Activated CD4-positive, alpha-beta memory T cell treated with anti-CD3 and anti-CD28 coated beads for 36 hours (primary cell): ENCODE results near the gene DIPK1A. TPM values are rescaled to one million over a fixed set of nuclear protein-coding genes. Genes with fewer than 3 reads are reported as not detected.

Source experiments
- CTCF ChIA-PET: fragments of 350-600 bp; sonication (Branson Sonifier 250); formaldehyde crosslinking; loops from one replicate; lab custom pipeline; 2021; ENCODE audit warnings: antibody characterized with exemption, inconsistent platforms; lab: Charles Lee
- POLR2A ChIA-PET: fragments of 350-600 bp; sonication (Branson Sonifier 250); formaldehyde crosslinking; loops from one replicate; lab custom pipeline; 2021; ENCODE audit warnings: antibody characterized with exemption; lab: Charles Lee
- DNase-seq: peaks from one replicate; pipeline ENCODE4 v3.0.0-alpha.2; 2020
- H3K27ac Mint-ChIP-seq: one replicate; pipeline ENCODE4 v1.8.0; 2021; ENCODE audit warnings: mixed read lengths
- H3K27me3 Mint-ChIP-seq: one replicate; pipeline ENCODE4 v1.8.0; 2021; ENCODE audit warnings: mixed read lengths
- H3K36me3 Mint-ChIP-seq: one replicate; pipeline ENCODE4 v1.8.0; 2021; ENCODE audit warnings: mixed read lengths
- H3K4me1 Mint-ChIP-seq: one replicate; pipeline ENCODE4 v1.8.0; 2021; ENCODE audit warnings: low read depth, mixed read lengths
- H3K4me3 Mint-ChIP-seq: one replicate; pipeline ENCODE4 v1.8.0; 2021; ENCODE audit warnings: mild to moderate bottlenecking, mixed read lengths
- H3K9me3 Mint-ChIP-seq: one replicate; pipeline ENCODE4 v1.8.0; 2021; ENCODE audit warnings: mixed read lengths
- intact Hi-C: fragments of 100-400 bp; cut with micrococcal nuclease; formaldehyde crosslinking; loops from one replicate; pipeline ENCODE4 v1.15.1; 2023
- total RNA-seq, 2 experiments: library from RNA; stranded (reverse); gene quantifications; one replicate each; pipeline ENCODE4 v1.2.3, GENCODE V29; 2021

DIPK1A gene
- total RNA-seq: 1 to 10 TPM; 8.2 to 8.7 TPM

- intact Hi-C loops: loop anchor here (2.0 to 10.0 kb wide), 7 partner anchors 33 to 1404 kb away; partner anchors contain the start of genes CCDC18, DR1, GFI1 and MTF2
- DNase-seq: peak; percentile 76
- peaks cover 33% of the 10 kb centered on the region for H3K4me1 Mint-ChIP-seq
- peak within 1 kb of the TSS; percentile 96 for H3K27ac Mint-ChIP-seq
- ChIA-PET CTCF (interaction anchor here (0.5 to 11.4 kb wide), 22 partner anchors 8 to 343 kb away, joined by 3 to 172 read pairs (median 5); partner anchors contain the start of gene RPL5), POLR2A (interaction anchor here (0.5 to 3.2 kb wide), 25 partner anchors 11 to 654 kb away, joined by 3 to 43 read pairs (median 4); partner anchors contain the start of genes MTF2 and RPL5)
- peaks cover 4% of the 10 kb centered on the region for H3K36me3 Mint-ChIP-seq
- H3K9me3 Mint-ChIP-seq: no peaks in the 10 kb centered on the region
- peak within 1 kb of the TSS; percentile 88 for H3K4me3 Mint-ChIP-seq
- no peaks in the 10 kb centered on the region for H3K27me3 Mint-ChIP-seq
These were observed at the start of gene DIPK1A for GRCh38 chr1:92961131-92961895. Gene DIPK1A, minus strand, starts transcription at chr1:92961462. Its CDS starts 33 bp downstream, at chr1:92961429.

DNA sequence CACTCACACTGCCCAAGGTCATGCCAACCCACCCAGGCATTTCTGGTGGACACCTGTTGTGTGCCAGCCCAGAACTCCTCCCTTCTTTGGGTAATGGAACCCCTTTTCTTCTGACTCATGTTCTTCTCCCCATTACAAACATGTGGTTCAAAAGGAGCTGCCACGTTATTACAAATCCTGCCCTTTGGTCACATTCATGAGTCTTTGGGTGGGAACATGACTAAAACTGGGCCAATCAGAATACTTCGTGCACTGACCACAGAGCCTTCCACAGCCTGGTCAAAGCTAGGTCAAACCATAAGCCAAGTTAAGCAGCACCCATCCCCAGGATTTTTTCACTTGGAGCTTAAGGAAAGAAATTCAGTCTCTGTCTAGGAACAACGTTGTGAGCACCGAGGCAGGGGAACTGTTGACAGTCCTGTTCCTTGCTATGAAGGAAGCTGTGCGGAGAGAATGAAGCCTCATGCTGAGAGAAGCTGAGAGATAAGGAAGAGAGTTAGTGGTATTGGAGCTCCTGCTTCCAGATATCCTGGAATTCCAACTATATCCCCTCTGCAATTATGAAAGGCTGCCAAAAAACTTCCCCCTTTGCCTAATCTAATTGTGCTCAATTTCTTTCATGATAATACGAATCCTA is 46.8 kb upstream of the DIPK1A start:
- Mint-ChIP-seq H3K27ac (no peak overlapping the region), H3K27me3 (peaks cover 8% of the 10 kb centered on the region), H3K4me3 (no peak overlapping the region), H3K9me3 (no peaks in the 10 kb centered on the region), H3K4me1 (peaks cover 4% of the 10 kb centered on the region), H3K36me3 (no peaks in the 10 kb centered on the region)
- POLR2A ChIA-PET: no interaction called here
- CTCF ChIA-PET: interaction anchor here (1.3 to 3.7 kb wide), 3 partner anchors 13 to 150 kb away, joined by 4 to 15 read pairs (median 5); no protein-coding TSS in a partner anchor
- intact Hi-C loops: no loop called here
- no peak for DNase-seq

DNA sequence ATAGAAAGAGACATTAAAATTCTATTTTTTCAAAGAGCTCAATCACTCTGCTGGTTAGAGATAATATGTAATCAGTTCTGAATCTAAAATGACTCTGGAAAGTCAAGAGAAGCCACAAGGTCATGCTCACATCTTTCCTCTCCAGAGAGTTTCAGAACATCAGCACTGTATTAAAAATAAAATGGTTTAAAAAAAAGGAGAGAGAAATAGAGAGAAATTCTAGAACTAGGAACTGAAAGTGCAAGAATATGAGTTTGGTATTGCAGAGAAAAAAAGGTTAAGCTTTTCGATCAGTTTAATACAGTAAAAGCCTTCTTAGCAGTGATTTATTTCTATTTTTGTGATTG is 44.0 kb upstream of the DIPK1A start:
- Mint-ChIP-seq H3K27me3 (peaks cover 9% of the 10 kb centered on the region), H3K4me1 (peaks cover 4% of the 10 kb centered on the region), H3K27ac (no peak overlapping the region), H3K36me3 (no peaks in the 10 kb centered on the region), H3K4me3 (no peak overlapping the region), H3K9me3 (no peaks in the 10 kb centered on the region)
- ChIA-PET POLR2A (no interaction called here), CTCF (interaction anchor here (0.9 to 1.6 kb wide), 3 partner anchors 11 to 57 kb away, joined by 3 to 5 read pairs (median 3); no protein-coding TSS in a partner anchor)
- DNase-seq: no peak
- intact Hi-C loops: no loop called here

DNA sequence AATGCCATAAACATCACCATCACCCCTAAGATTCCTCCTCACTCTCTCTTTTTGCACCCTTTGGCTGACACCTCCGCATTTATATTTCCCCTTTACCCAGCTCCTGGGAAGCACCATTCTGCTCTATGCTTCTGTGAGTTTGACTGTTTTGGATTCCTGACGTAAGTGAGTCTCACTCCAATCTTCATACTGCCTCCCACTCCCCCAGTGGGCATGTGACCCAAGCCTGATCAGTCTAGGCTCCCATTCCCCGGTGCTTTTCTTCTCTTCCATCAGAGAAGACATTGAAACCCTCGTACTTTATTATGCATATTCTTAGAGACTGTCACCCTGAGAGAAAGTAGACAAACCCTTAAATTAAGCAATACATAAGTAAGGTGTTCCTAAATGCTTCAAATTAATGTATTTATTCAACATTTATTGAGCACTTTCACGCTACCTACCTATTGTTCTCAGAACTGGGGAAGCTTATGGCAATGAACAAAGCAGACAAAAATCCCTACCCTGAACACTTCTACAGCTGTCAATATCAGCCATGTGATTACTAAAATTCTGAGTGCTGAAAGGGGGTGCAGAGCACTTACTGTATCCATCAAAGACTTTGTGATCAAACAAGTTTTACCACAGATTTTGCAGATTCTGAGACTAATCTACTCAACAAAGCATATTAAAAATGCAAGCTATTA is 43.4 kb upstream of the DIPK1A start:
- ChIA-PET CTCF (interaction anchor here (0.9 to 1.6 kb wide), 5 partner anchors 11 to 58 kb away, joined by 3 to 5 read pairs (median 4); no protein-coding TSS in a partner anchor), POLR2A (no interaction called here)
- intact Hi-C loops: no loop called here
- peaks cover 9% of the 10 kb centered on the region for H3K27me3 Mint-ChIP-seq
- H3K4me1 Mint-ChIP-seq: peaks cover 4% of the 10 kb centered on the region
- no peaks in the 10 kb centered on the region for H3K9me3 Mint-ChIP-seq
- no peak overlapping the region for H3K27ac Mint-ChIP-seq
- no peaks in the 10 kb centered on the region for H3K36me3 Mint-ChIP-seq
- H3K4me3 Mint-ChIP-seq: no peak overlapping the region
- DNase-seq: no peak

- no peak for DNase-seq
- Mint-ChIP-seq H3K27me3 (peaks cover 9% of the 10 kb centered on the region), H3K4me3 (no peak overlapping the region), H3K27ac (no peak overlapping the region), H3K36me3 (no peaks in the 10 kb centered on the region), H3K4me1 (peaks cover 4% of the 10 kb centered on the region), H3K9me3 (no peaks in the 10 kb centered on the region)
- intact Hi-C loops: no loop called here
- ChIA-PET POLR2A (no interaction called here), CTCF (interaction anchor here (1.0 to 1.9 kb wide), 4 partner anchors 10 to 35 kb away, joined by 4 to 9 read pairs (median 5); no protein-coding TSS in a partner anchor)
These were observed 42.7 kb upstream of the DIPK1A start for GRCh38 chr1:93003981-93004380.

DNA sequence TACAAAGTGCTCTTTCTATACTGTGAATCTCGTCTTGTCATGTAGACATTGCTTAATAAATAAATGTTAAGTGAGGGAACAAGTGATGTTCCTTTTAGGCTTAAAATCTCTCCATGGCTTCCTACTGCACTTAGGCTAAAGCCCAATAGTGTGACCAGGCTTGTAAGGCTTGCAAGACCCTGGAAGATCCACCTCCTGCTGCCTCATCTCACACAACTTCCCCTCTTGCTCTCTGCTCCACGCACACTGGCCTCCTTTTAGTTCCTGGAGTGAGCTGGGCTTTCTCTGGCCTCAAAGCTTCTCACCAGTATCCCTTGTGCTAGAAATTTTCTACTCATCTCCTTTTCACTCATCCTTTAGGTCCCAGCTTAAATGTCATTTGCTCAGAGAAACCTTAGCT is 41.5 kb upstream of the DIPK1A start:
- no peak for DNase-seq
- H3K4me3 Mint-ChIP-seq: no peak overlapping the region
- CTCF ChIA-PET: interaction anchor here (0.6 to 1.9 kb wide), 5 partner anchors 8 to 488 kb away, joined by 3 to 9 read pairs (median 4); no protein-coding TSS in a partner anchor
- H3K36me3 Mint-ChIP-seq: no peaks in the 10 kb centered on the region
- peaks cover 4% of the 10 kb centered on the region for H3K4me1 Mint-ChIP-seq
- peaks cover 9% of the 10 kb centered on the region for H3K27me3 Mint-ChIP-seq
- intact Hi-C loops: no loop called here
- no peaks in the 10 kb centered on the region for H3K9me3 Mint-ChIP-seq
- no peak overlapping the region for H3K27ac Mint-ChIP-seq
- POLR2A ChIA-PET: interaction anchor here (0.9 kb wide), 1 partner anchor 16 kb away, joined by 4 read pairs; no protein-coding TSS in a partner anchor

DNA sequence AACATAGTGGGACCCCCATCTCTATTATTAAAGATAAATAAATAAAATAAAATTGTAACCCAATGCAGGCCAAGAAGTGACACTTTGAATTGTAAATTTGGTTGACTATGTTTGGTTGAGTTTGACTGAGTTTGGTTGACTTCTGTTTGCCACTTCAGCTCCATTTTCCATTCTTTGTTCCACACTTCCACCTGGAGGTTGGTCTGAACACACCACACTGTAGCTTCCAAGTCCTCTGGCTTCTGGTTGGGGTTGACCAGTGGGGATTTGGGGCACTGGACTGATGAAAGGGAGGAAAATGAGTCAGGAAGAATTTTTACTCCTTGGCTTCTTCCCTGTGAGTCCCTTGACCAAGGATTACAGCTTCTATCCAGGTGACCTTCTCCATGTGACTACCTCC is 40.6 kb upstream of the DIPK1A start:
- intact Hi-C loops: no loop called here
- Mint-ChIP-seq H3K27me3 (peaks cover 9% of the 10 kb centered on the region), H3K4me1 (peaks cover 4% of the 10 kb centered on the region), H3K9me3 (no peaks in the 10 kb centered on the region), H3K4me3 (no peak overlapping the region), H3K27ac (no peak overlapping the region), H3K36me3 (no peaks in the 10 kb centered on the region)
- ChIA-PET CTCF (interaction anchor here (1.3 to 7.0 kb wide), 5 partner anchors 33 to 170 kb away, joined by 3 to 35 read pairs (median 4); no protein-coding TSS in a partner anchor), POLR2A (no interaction called here)
- DNase-seq: no peak

GRCh38 chr1:93000751-93001175 is 39.5 kb upstream of the DIPK1A start:
- no peak for DNase-seq
- Mint-ChIP-seq H3K27ac (no peak overlapping the region), H3K4me3 (no peak overlapping the region), H3K9me3 (no peaks in the 10 kb centered on the region), H3K27me3 (peaks cover 9% of the 10 kb centered on the region), H3K4me1 (peaks cover 4% of the 10 kb centered on the region), H3K36me3 (no peaks in the 10 kb centered on the region)
- POLR2A ChIA-PET: no interaction called here
- intact Hi-C loops: no loop called here
- CTCF ChIA-PET: interaction anchor here (0.9 to 7.0 kb wide), 8 partner anchors 8 to 168 kb away, joined by 3 to 35 read pairs (median 3); no protein-coding TSS in a partner anchor

DNA sequence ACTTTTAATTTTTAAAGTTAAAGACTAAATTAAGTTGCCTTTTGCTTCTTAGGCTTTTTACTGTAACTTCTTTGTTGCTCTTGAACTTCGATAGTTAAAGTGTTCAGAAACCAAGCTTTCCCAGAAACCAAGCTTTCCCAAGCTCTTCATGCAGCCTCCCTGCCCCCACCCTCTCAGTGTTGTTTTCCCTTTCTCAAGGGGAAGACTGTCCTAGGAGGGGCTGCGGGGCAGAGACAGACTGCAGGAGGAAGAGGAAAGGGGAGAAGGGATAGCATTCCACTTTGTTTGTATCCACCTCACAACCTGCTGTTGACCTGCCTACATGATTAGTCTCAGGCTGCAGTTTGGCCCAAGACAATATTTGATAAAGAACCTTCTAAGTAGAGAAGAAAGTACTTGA is 39.0 kb upstream of the DIPK1A start:
- CTCF ChIA-PET: interaction anchor here (1.0 to 7.0 kb wide), 7 partner anchors 13 to 168 kb away, joined by 3 to 35 read pairs (median 3); no protein-coding TSS in a partner anchor
- intact Hi-C loops: no loop called here
- Mint-ChIP-seq H3K4me1 (peaks cover 4% of the 10 kb centered on the region), H3K9me3 (no peaks in the 10 kb centered on the region), H3K27me3 (peaks cover 9% of the 10 kb centered on the region), H3K4me3 (no peak overlapping the region), H3K27ac (no peak overlapping the region), H3K36me3 (no peaks in the 10 kb centered on the region)
- POLR2A ChIA-PET: no interaction called here
- DNase-seq: no peak

- intact Hi-C loops: no loop called here
- Mint-ChIP-seq H3K4me1 (peaks cover 3% of the 10 kb centered on the region), H3K27ac (no peak overlapping the region), H3K4me3 (no peak overlapping the region), H3K27me3 (peaks cover 3% of the 10 kb centered on the region), H3K9me3 (no peaks in the 10 kb centered on the region), H3K36me3 (no peaks in the 10 kb centered on the region)
- ChIA-PET CTCF (interaction anchor here (1.1 to 7.0 kb wide), 3 partner anchors 9 to 141 kb away, joined by 3 to 35 read pairs (median 3); no protein-coding TSS in a partner anchor), POLR2A (no interaction called here)
- DNase-seq: no peak
These were observed 37.6 kb upstream of the DIPK1A start for GRCh38 chr1:92998821-92999220.
